ENCODE measurements around the gene MARVELD2. TPM values are rescaled to one million over a fixed set of nuclear protein-coding genes. Genes with fewer than 3 reads are reported as not detected.
"Not testable (repeated sequence)": the region's sequence is repeated elsewhere in the genome, so short reads cannot be mapped to it uniquely, and the experiment has no call there.

Gene MARVELD2
- total RNA-seq, 2 experiments from 2014 or later, result 0.18 to 0.26 TPM

- H3K4me3 Mint-ChIP-seq; H3K4me1 Mint-ChIP-seq (ENCODE audit: low read depth); CTCF ChIA-PET; H3K9me3 Mint-ChIP-seq (ENCODE audit: insufficient read depth); POLR2A ChIA-PET; DNase-seq; H3K36me3 Mint-ChIP-seq (ENCODE audit: low read depth); H3K27ac Mint-ChIP-seq; ATAC-seq; H3K27me3 Mint-ChIP-seq (ENCODE audit: low read depth): not testable (repeated sequence)
These were observed 38.6 kb downstream of the MARVELD2 start for GRCh38 chr5:69453487-69453886.

DNA sequence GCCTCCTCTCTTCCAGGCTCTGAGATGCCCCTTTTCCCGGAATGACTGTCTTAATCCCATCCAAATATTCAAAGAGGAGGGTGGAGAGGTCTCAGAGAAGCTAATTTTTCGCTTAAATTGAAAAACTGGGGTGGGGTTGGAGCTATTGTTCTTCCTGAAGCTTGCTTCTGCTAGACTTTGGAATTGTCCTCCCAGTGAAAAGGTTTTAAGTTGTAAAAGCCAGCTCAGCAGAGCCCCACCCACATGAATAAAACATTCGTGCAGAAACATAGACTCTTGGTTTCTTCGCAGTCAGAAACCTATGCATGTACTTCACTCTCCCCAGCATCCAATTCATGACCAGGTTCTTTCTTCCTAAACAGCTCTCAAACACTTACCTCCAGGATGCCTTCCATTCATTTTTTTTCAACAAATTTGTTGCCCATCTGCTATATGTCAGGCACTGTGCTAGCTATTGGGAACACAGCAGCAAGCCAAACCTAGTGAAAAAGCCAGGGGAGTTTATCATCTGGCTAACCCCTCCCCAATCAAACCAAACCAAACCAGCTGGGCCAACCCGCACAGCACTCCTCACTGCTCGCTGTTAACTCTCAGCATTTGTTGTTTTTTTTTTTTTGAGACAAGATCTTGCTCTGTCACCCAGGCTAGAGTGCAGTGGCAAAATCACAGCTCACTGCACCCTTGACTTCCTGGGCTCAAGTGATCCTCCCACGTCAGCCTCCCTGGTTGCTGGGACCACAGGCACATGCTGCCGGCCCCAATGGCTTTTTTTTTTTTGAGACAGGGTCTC, 39.7 kb downstream of the MARVELD2 start:
- Mint-ChIP-seq H3K36me3 (ENCODE audit: low read depth) (no peaks in the 10 kb centered on the region), H3K27me3 (ENCODE audit: low read depth) (no peaks in the 10 kb centered on the region), H3K4me3 (no peak overlapping the region), H3K9me3 (ENCODE audit: insufficient read depth) (no peaks in the 10 kb centered on the region), H3K4me1 (ENCODE audit: low read depth) (no peaks in the 10 kb centered on the region), H3K27ac (no peak overlapping the region)
- CTCF ChIA-PET, result no interaction called here
- DNase-seq (no peak), ATAC-seq (no peak)
- POLR2A ChIA-PET, result no interaction called here

- H3K36me3 Mint-ChIP-seq (ENCODE audit: low read depth); POLR2A ChIA-PET; H3K27me3 Mint-ChIP-seq (ENCODE audit: low read depth); H3K4me1 Mint-ChIP-seq (ENCODE audit: low read depth); H3K9me3 Mint-ChIP-seq (ENCODE audit: insufficient read depth); CTCF ChIA-PET; ATAC-seq; H3K4me3 Mint-ChIP-seq; H3K27ac Mint-ChIP-seq; DNase-seq: not testable (repeated sequence)
These were observed 40.6 kb downstream of the MARVELD2 start for GRCh38 chr5:69455428-69455988.

GRCh38 chr5:69462170-69462569, 47.3 kb downstream of the MARVELD2 start:
- Mint-ChIP-seq H3K9me3 (ENCODE audit: insufficient read depth) (no peaks in the 10 kb centered on the region), H3K27me3 (ENCODE audit: low read depth) (no peaks in the 10 kb centered on the region), H3K4me3 (no peak overlapping the region), H3K36me3 (ENCODE audit: low read depth) (no peaks in the 10 kb centered on the region), H3K27ac (no peak overlapping the region), H3K4me1 (ENCODE audit: low read depth) (no peaks in the 10 kb centered on the region)
- DNase-seq (no peak), ATAC-seq (no peak)
- ChIA-PET POLR2A (no interaction called here), CTCF (no interaction called here)

DNA sequence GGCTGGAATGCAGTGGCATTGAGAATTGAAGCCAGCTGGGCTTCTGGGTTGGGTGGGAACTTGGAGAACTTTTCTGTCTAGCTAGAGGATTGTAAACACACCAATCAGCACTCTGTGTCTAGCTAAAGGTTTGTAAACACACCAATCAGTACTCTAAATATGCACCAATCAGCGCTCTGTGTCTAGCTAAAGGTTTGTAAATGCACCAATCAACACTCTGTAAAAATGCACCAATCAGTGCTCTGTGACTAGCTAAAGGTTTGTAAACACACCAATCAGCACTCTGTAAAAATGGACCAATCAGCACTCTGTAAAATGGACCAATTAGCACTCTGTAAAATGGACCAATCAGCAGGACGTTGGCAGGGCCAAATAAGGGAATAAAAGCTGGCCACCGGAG, 51.5 kb downstream of the MARVELD2 start:
- POLR2A ChIA-PET, result interaction anchor here (0.7 kb wide), 1 partner anchor 31 kb away, joined by 3 read pairs; no protein-coding TSS in a partner anchor
- DNase-seq; H3K9me3 Mint-ChIP-seq (ENCODE audit: insufficient read depth); H3K4me3 Mint-ChIP-seq; H3K27ac Mint-ChIP-seq; H3K36me3 Mint-ChIP-seq (ENCODE audit: low read depth); H3K4me1 Mint-ChIP-seq (ENCODE audit: low read depth); ATAC-seq; H3K27me3 Mint-ChIP-seq (ENCODE audit: low read depth); CTCF ChIA-PET: not testable (repeated sequence)

GRCh38 chr5:69467442-69468225, 52.7 kb downstream of the MARVELD2 start:
- Mint-ChIP-seq H3K9me3 (ENCODE audit: insufficient read depth) (no peaks in the 10 kb centered on the region), H3K27ac (no peak overlapping the region), H3K36me3 (ENCODE audit: low read depth) (no peaks in the 10 kb centered on the region), H3K4me3 (no peak overlapping the region), H3K27me3 (ENCODE audit: low read depth) (peaks cover 2% of the 10 kb centered on the region), H3K4me1 (ENCODE audit: low read depth) (no peaks in the 10 kb centered on the region)
- ChIA-PET POLR2A (no interaction called here), CTCF (no interaction called here)
- ATAC-seq (no peak), DNase-seq (no peak)

DNA sequence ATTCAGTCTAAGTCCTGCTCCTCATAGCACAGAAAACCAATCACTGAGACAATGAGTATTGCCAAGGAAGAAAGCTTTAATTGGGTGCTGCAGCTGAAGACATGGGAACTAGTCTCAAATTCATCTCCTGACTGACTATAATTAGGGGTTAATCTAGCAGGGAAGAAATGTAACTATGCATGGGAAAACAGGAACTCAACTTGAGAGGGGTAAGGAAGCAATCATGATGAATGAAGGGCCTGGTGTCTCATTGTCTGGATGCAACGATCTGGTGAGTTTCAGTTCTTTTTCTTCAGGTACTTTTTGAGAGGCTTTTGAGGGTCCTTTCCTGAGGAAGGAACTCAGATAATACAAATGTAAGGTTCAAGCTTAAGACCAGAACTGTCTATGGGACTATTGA, 53.7 kb downstream of the MARVELD2 start:
- no peaks in the 10 kb centered on the region for H3K9me3 Mint-ChIP-seq (ENCODE audit: insufficient read depth)
- no peaks in the 10 kb centered on the region for H3K4me1 Mint-ChIP-seq (ENCODE audit: low read depth)
- H3K36me3 Mint-ChIP-seq (ENCODE audit: low read depth), result no peaks in the 10 kb centered on the region
- no peak overlapping the region for H3K4me3 Mint-ChIP-seq
- H3K27me3 Mint-ChIP-seq (ENCODE audit: low read depth), result peaks cover 2% of the 10 kb centered on the region
- no peak for DNase-seq
- ChIA-PET POLR2A (no interaction called here), CTCF (no interaction called here)
- H3K27ac Mint-ChIP-seq, result no peak overlapping the region
- no peak for ATAC-seq

DNA sequence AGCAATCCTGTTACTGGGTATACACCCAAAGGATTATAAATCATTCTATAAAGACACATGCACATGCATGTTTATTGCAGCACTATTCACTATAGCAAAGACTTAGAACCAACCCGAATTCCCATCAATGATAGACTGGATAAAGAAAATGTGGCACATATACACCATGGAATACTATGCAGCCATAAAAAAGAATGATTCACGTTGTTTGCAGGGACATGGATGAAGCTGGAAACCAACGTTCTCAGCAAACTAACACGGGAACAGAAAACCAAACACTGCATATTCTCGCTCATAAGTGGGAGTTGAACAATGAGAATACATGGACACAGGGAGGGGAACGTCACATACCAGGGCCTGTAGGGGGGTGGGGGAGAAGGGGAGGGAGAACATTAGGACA, 56.6 kb downstream of the MARVELD2 start:
- H3K4me1 Mint-ChIP-seq (ENCODE audit: low read depth); H3K36me3 Mint-ChIP-seq (ENCODE audit: low read depth); DNase-seq; POLR2A ChIA-PET; CTCF ChIA-PET; ATAC-seq; H3K9me3 Mint-ChIP-seq (ENCODE audit: insufficient read depth); H3K27me3 Mint-ChIP-seq (ENCODE audit: low read depth); H3K4me3 Mint-ChIP-seq; H3K27ac Mint-ChIP-seq: not testable (repeated sequence)

DNA sequence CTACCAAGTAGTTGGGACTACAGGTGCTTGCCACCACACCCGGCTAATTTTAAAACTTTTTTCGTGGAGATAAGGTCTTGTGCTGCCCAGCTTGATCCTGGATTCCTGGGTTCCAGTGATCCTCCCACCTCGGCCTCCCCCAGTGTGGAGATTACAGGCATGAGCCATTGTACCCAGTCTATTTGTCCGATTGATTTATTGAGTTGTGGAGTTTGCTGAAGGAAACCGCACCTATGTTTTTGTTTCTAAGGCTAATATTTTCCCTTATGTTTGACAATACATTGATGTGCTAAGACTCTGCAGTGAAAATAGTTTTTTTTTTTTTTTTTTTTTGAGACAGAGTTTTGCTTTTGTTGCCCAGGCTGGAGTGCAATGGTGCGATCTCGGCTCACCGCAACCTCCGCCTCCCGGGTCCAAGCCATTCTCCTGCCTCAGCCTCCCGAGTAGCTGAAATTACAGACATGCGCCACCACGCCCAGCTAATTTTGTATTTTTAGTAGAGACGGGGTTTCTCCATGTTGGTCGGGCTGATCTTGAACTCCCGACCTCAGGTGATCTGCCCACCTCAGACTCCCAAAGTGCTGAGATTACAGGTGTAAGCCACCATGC, 57.7 kb downstream of the MARVELD2 start:
- ATAC-seq; H3K9me3 Mint-ChIP-seq (ENCODE audit: insufficient read depth); CTCF ChIA-PET; POLR2A ChIA-PET; DNase-seq; H3K36me3 Mint-ChIP-seq (ENCODE audit: low read depth); H3K4me1 Mint-ChIP-seq (ENCODE audit: low read depth); H3K27ac Mint-ChIP-seq; H3K27me3 Mint-ChIP-seq (ENCODE audit: low read depth); H3K4me3 Mint-ChIP-seq: not testable (repeated sequence)

GRCh38 chr5:69477170-69477569, 62.3 kb downstream of the MARVELD2 start:
- Mint-ChIP-seq H3K36me3 (ENCODE audit: low read depth) (no peaks in the 10 kb centered on the region), H3K4me3 (no peak overlapping the region), H3K4me1 (ENCODE audit: low read depth) (no peaks in the 10 kb centered on the region), H3K27ac (no peak overlapping the region), H3K9me3 (ENCODE audit: insufficient read depth) (no peaks in the 10 kb centered on the region), H3K27me3 (ENCODE audit: low read depth) (no peaks in the 10 kb centered on the region)
- POLR2A ChIA-PET, result no interaction called here
- ATAC-seq (no peak), DNase-seq (no peak)
- CTCF ChIA-PET, result no interaction called here

DNA sequence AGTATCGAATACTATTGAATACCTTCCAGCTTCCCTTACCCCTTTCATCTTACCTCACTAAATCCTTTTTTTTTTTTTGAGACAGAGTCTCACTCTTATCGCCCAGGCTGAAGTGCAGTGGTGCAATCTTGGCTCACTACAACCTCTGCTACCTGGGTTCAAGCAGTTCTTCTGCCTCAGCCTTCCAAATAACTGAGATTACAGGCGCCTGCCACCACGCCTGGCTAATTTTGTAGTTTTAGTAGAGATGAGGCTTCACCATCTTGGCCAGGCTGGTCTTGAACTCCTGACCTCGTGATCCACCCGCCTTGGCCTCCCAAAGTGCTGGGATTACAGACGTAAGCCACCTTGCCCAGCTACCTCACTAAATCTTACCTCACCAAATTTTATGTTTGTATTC, 63.4 kb downstream of the MARVELD2 start:
- H3K4me1 Mint-ChIP-seq (ENCODE audit: low read depth); H3K27me3 Mint-ChIP-seq (ENCODE audit: low read depth); H3K27ac Mint-ChIP-seq; ATAC-seq; H3K36me3 Mint-ChIP-seq (ENCODE audit: low read depth); H3K4me3 Mint-ChIP-seq; CTCF ChIA-PET; H3K9me3 Mint-ChIP-seq (ENCODE audit: insufficient read depth); POLR2A ChIA-PET; DNase-seq: not testable (repeated sequence)

GRCh38 chr5:69484891-69485290, 70.0 kb downstream of the MARVELD2 start:
- H3K4me1 Mint-ChIP-seq (ENCODE audit: low read depth), result no peaks in the 10 kb centered on the region
- CTCF ChIA-PET, result no interaction called here
- DNase-seq (no peak), ATAC-seq (no peak)
- H3K9me3 Mint-ChIP-seq (ENCODE audit: insufficient read depth), result no peaks in the 10 kb centered on the region
- H3K4me3 Mint-ChIP-seq, result no peak overlapping the region
- H3K36me3 Mint-ChIP-seq (ENCODE audit: low read depth), result no peaks in the 10 kb centered on the region
- H3K27me3 Mint-ChIP-seq (ENCODE audit: low read depth), result peaks cover 16% of the 10 kb centered on the region
- H3K27ac Mint-ChIP-seq, result no peak overlapping the region
- POLR2A ChIA-PET, result no interaction called here
